Measurements from ENCODE around the gene RNASEH1. TPM values are rescaled to one million over a fixed set of nuclear protein-coding genes. Genes with fewer than 3 reads are reported as not detected.
A peak's percentile ranks its signal among the peaks of the same experiment; 100 is the strongest.

Gene RNASEH1
- total and polyA plus RNA-seq, 2 of the 13 experiments (the other 11 are each of a cell fraction or from before 2014, with no cell fraction given) = 14.5 to 57.4 TPM

DNA sequence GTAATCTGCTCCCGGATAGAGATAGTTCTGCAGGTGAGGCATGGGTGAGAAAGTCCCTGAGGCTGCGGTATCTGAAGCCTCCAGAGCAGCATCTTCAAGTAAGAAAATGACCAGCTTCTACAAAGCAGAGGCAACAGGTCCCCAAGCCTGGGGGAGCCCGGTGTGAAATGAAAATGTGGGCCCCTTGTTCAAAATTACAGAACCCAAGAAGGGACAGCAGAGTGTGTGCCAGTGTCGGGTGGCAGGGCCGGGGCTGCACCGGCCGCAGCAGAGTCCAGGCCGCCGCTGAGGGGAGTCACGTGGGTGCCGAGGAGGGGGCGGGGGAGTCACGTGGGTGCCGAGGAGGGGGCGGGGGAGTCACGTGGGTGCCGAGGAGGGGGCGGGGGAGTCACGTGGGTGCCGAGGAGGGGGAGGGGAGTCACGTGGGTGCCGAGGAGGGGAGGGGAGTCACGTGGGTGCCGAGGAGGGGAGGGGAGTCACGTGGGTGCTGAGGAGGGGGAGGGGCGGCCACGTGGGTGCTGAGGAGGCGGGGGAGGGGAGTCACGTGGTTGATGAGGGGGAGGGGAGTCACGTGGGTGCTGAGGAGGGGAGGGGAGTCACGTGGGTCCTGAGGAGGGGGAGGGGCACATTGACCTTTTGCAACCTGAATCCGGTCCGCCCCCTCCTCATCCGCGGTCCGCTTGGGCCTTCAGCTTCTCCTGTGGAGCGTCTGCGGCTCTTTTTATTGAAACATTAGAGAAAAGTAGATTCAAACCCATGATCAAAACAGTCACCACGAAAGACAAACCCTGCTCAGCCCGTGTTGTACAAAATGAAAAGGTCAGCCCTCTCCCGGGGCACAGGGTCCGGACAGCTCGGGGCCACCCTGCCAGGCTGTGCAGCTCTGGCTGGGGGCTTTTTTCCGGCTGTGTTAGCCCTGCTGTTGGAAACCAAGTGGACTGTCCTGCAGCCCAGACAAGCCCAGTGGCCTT is 47.1 kb upstream of the RNASEH1 start (continued):
- TF ChIP-seq, protein P1, sequence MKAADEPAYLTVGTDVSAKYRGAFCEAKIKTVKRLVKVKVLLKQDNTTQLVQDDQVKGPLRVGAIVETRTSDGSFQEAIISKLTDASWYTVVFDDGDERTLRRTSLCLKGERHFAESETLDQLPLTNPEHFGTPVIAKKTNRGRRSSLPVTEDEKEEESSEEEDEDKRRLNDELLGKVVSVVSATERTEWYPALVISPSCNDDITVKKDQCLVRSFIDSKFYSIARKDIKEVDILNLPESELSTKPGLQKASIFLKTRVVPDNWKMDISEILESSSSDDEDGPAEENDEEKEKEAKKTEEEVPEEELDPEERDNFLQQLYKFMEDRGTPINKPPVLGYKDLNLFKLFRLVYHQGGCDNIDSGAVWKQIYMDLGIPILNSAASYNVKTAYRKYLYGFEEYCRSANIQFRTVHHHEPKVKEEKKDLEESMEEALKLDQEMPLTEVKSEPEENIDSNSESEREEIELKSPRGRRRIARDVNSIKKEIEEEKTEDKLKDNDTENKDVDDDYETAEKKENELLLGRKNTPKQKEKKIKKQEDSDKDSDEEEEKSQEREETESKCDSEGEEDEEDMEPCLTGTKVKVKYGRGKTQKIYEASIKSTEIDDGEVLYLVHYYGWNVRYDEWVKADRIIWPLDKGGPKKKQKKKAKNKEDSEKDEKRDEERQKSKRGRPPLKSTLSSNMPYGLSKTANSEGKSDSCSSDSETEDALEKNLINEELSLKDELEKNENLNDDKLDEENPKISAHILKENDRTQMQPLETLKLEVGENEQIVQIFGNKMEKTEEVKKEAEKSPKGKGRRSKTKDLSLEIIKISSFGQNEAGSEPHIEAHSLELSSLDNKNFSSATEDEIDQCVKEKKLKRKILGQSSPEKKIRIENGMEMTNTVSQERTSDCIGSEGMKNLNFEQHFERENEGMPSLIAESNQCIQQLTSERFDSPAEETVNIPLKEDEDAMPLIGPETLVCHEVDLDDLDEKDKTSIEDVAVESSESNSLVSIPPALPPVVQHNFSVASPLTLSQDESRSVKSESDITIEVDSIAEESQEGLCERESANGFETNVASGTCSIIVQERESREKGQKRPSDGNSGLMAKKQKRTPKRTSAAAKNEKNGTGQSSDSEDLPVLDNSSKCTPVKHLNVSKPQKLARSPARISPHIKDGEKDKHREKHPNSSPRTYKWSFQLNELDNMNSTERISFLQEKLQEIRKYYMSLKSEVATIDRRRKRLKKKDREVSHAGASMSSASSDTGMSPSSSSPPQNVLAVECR (CRISPR knock-in tag; IDR thresholded peaks at IDR 0.05; ENCODE audit: borderline replicate concordance) = peak; percentile 37; the same call in 1 of the 2 replicates
- TF ChIP-seq, protein P2, sequence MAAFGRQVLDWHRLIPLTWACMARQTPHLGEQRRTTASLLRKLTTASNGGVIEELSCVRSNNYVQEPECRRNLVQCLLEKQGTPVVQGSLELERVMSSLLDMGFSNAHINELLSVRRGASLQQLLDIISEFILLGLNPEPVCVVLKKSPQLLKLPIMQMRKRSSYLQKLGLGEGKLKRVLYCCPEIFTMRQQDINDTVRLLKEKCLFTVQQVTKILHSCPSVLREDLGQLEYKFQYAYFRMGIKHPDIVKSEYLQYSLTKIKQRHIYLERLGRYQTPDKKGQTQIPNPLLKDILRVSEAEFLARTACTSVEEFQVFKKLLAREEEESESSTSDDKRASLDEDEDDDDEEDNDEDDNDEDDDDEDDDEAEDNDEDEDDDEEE (CRISPR knock-in tag; IDR thresholded peaks at IDR 0.05) = no peak
- peak; percentile 75 for TF ChIP-seq KAT8 (CRISPR knock-in tag; IDR thresholded peaks at IDR 0.05)
- peak; percentile 27; the same call in 1 of the 2 replicates for TF ChIP-seq HOXA5 (CRISPR knock-in tag; IDR thresholded peaks at IDR 0.05)
- TF ChIP-seq RBM39 (IDR thresholded peaks at IDR 0.05; ENCODE audit: low read depth, low read length, poor library complexity, severe bottlenecking) = peak; percentile 42
- TF ChIP-seq, protein P3, sequence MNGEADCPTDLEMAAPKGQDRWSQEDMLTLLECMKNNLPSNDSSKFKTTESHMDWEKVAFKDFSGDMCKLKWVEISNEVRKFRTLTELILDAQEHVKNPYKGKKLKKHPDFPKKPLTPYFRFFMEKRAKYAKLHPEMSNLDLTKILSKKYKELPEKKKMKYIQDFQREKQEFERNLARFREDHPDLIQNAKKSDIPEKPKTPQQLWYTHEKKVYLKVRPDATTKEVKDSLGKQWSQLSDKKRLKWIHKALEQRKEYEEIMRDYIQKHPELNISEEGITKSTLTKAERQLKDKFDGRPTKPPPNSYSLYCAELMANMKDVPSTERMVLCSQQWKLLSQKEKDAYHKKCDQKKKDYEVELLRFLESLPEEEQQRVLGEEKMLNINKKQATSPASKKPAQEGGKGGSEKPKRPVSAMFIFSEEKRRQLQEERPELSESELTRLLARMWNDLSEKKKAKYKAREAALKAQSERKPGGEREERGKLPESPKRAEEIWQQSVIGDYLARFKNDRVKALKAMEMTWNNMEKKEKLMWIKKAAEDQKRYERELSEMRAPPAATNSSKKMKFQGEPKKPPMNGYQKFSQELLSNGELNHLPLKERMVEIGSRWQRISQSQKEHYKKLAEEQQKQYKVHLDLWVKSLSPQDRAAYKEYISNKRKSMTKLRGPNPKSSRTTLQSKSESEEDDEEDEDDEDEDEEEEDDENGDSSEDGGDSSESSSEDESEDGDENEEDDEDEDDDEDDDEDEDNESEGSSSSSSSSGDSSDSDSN (CRISPR knock-in tag; IDR thresholded peaks at IDR 0.05) = no peak
- peak; percentile 16; the same call in 1 of the 2 replicates for TF ChIP-seq IRF2 (CRISPR knock-in tag; IDR thresholded peaks at IDR 0.05)
- TF ChIP-seq TAF15 (IDR thresholded peaks at IDR 0.05; ENCODE audit: low read depth, low read length, poor library complexity, severe bottlenecking) = no peak
- TF ChIP-seq LCORL (IDR thresholded peaks at IDR 0.05) = no peak
- TF ChIP-seq LCORL (CRISPR knock-in tag; IDR thresholded peaks at IDR 0.05) = no peak
- TF ChIP-seq, protein P4, sequence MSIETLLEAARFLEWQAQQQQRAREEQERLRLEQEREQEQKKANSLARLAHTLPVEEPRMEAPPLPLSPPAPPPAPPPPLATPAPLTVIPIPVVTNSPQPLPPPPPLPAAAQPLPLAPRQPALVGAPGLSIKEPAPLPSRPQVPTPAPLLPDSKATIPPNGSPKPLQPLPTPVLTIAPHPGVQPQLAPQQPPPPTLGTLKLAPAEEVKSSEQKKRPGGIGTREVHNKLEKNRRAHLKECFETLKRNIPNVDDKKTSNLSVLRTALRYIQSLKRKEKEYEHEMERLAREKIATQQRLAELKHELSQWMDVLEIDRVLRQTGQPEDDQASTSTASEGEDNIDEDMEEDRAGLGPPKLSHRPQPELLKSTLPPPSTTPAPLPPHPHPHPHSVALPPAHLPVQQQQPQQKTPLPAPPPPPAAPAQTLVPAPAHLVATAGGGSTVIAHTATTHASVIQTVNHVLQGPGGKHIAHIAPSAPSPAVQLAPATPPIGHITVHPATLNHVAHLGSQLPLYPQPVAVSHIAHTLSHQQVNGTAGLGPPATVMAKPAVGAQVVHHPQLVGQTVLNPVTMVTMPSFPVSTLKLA (IDR thresholded peaks at IDR 0.05) = peak; percentile 94
- no peak for TF ChIP-seq ELF1 (CRISPR knock-in tag; IDR thresholded peaks at IDR 0.05)
- TF ChIP-seq ZNF432 (CRISPR knock-in tag; IDR thresholded peaks at IDR 0.05; ENCODE audit: borderline replicate concordance) = no peak
- no peak for TF ChIP-seq ZNF326 (CRISPR knock-in tag; IDR thresholded peaks at IDR 0.05; ENCODE audit: borderline replicate concordance)
- TF ChIP-seq, protein P5, sequence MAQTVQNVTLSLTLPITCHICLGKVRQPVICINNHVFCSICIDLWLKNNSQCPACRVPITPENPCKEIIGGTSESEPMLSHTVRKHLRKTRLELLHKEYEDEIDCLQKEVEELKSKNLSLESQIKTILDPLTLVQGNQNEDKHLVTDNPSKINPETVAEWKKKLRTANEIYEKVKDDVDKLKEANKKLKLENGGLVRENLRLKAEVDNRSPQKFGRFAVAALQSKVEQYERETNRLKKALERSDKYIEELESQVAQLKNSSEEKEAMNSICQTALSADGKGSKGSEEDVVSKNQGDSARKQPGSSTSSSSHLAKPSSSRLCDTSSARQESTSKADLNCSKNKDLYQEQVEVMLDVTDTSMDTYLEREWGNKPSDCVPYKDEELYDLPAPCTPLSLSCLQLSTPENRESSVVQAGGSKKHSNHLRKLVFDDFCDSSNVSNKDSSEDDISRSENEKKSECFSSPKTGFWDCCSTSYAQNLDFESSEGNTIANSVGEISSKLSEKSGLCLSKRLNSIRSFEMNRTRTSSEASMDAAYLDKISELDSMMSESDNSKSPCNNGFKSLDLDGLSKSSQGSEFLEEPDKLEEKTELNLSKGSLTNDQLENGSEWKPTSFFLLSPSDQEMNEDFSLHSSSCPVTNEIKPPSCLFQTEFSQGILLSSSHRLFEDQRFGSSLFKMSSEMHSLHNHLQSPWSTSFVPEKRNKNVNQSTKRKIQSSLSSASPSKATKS (CRISPR knock-in tag; IDR thresholded peaks at IDR 0.05) = no peak
- TF ChIP-seq ZNF768 (CRISPR knock-in tag; IDR thresholded peaks at IDR 0.05) = peak; percentile 35; the same call in 1 of the 2 replicates
- TF ChIP-seq ZNF335 (CRISPR knock-in tag; IDR thresholded peaks at IDR 0.05) = no peak; the same call in 1 of the 2 replicates

All from HepG2 (cell line).